SU-DHL-6 (cell line): ENCODE results near the gene P2RY12.
A peak's percentile ranks its signal among the peaks of the same experiment; 100 is the strongest.

ENCODE experiments used
- H2AFZ ChIP-seq: fragments of 200-600 bp; sonication (generic); 2 replicates; pipeline ENCODE4 v1.6.1; 2014; ENCODE audit warnings: low read depth, mild to moderate bottlenecking, moderate library complexity, mixed read lengths, antibody characterized with exemption, low read length; ENCODE audit not compliant: severe bottlenecking
- H3F3A ChIP-seq: fragments of 200-600 bp; shearing (Covaris generic); 2 replicates; pipeline ENCODE4 v1.6.0; 2016; ENCODE audit warnings: antibody characterized with exemption, mild to moderate bottlenecking; ENCODE audit not compliant: insufficient read depth
- H3K27ac ChIP-seq: fragments of 200-600 bp; sonication (generic); 2 replicates; pipeline ENCODE4 v1.5.1; 2016; ENCODE audit warnings: low read depth, mild to moderate bottlenecking, low read length, moderate library complexity, mixed read lengths
- H3K27me3 ChIP-seq: fragments of 200-600 bp; sonication (generic), shearing (Covaris generic); 2 replicates; pipeline ENCODE4 v1.6.0; 2014; ENCODE audit warnings: mild to moderate bottlenecking, low read length
- H3K36me3 ChIP-seq: fragments of 200-600 bp; sonication (generic); 2 replicates; pipeline ENCODE4 v1.6.1; 2014; ENCODE audit warnings: mild to moderate bottlenecking, low read length, mixed read lengths
- H3K4me2 ChIP-seq: fragments of 300-600, 200-600 bp; shearing (Covaris generic), sonication (generic); 2 replicates; pipeline ENCODE4 v1.6.0; 2014; ENCODE audit warnings: low read length, low read depth, mild to moderate bottlenecking; ENCODE audit not compliant: poor library complexity, severe bottlenecking
- H3K4me3 ChIP-seq: fragments of 200-600 bp; sonication (generic); 2 replicates; pipeline ENCODE4 v1.5.1; 2014; ENCODE audit warnings: antibody characterized with exemption, low read length, mild to moderate bottlenecking, mixed read lengths; ENCODE audit not compliant: insufficient read depth, poor library complexity, severe bottlenecking
- H3K79me2 ChIP-seq: fragments of 200-600 bp; sonication (generic); 2 replicates; pipeline ENCODE4 v1.6.1; 2014; ENCODE audit warnings: mild to moderate bottlenecking, low read length, moderate library complexity; ENCODE audit not compliant: insufficient read depth
- H3K9ac ChIP-seq: fragments of 200-600 bp; sonication (generic); 2 replicates; pipeline ENCODE4 v1.7.0; 2014; ENCODE audit warnings: mild to moderate bottlenecking, low read length
- H3K9me2 ChIP-seq: fragments of 200-600 bp; sonication (generic); replicated peaks from 2 replicates; pipeline ENCODE4 v1.6.1; 2014; ENCODE audit warnings: low read length; ENCODE audit not compliant: insufficient read depth
- H3K9me3 ChIP-seq: fragments of 200-600 bp; sonication (generic); 2 replicates; pipeline ENCODE4 v1.6.1; 2014; ENCODE audit warnings: low read length, mixed read lengths; ENCODE audit not compliant: insufficient read depth
- H4K20me1 ChIP-seq: fragments of 200-600 bp; sonication (generic); 2 replicates; pipeline ENCODE4 v1.6.1; 2014; ENCODE audit warnings: low read depth, mild to moderate bottlenecking, antibody characterized with exemption, low read length, moderate library complexity, mixed read lengths
- CTCF ChIP-seq: fragments of 200-600 bp; sonication (generic); IDR thresholded peaks from one replicate; pipeline ENCODE4 v1.5.1; 2017; ENCODE audit warnings: antibody characterized with exemption, mild to moderate bottlenecking, low read length, moderate library complexity; ENCODE audit not compliant: insufficient read depth, poor library complexity, severe bottlenecking
- EZH2phosphoT487 ChIP-seq: fragments of 200-600 bp; sonication (generic), shearing (Covaris generic); conservative IDR thresholded peaks from 2 replicates; pipeline ENCODE4 v1.6.1; 2018; ENCODE audit warnings: mild to moderate bottlenecking, antibody characterized with exemption, low read length, moderate library complexity, mixed read lengths

The P2RY12 gene

GRCh38 chr3:151387432-151387831 lies 2.9 kb upstream of the P2RY12 start:
- Histone ChIP-seq H3K4me2 (peak overlapping the region; percentile 56), H3K4me3 (peak overlapping the region; percentile 9)

GRCh38 chr3:151386056-151386455 lies 1.5 kb upstream of the P2RY12 start:
- Histone ChIP-seq H3K4me3 (no peak overlapping the region), H3K9ac (no peak overlapping the region), H3K4me2 (peak overlapping the region; percentile 86), H4K20me1 (no peaks in the 10 kb centered on the region), H3K36me3 (peaks cover 8% of the 10 kb centered on the region; the same call in 1 of the 2 replicates), H3K27me3 (no peaks in the 10 kb centered on the region), H3K79me2 (peaks cover 8% of the 10 kb centered on the region; the same call in 1 of the 2 replicates), H3K27ac (peak overlapping the region; percentile 95), H2AFZ (no peak overlapping the region), H3F3A (peaks cover 69% of the 10 kb centered on the region), H3K9me2 (no peaks in the 10 kb centered on the region), H3K9me3 (no peaks in the 10 kb centered on the region)
- TF ChIP-seq EZH2phosphoT487 (no peak), CTCF (no peak)

More at GRCh38 chr3:151387432-151387831, 2.9 kb upstream of the P2RY12 start:
- H3K27ac ChIP-seq, result peak overlapping the region; percentile 94
- H3K36me3 ChIP-seq, result peaks cover 11% of the 10 kb centered on the region; the same call in 1 of the 2 replicates
- H3F3A ChIP-seq, result peaks cover 60% of the 10 kb centered on the region
- no peaks in the 10 kb centered on the region for H3K27me3 ChIP-seq
- H3K79me2 ChIP-seq, result peaks cover 8% of the 10 kb centered on the region; the same call in 1 of the 2 replicates
- no peaks in the 10 kb centered on the region for H3K9me2 ChIP-seq
- no peak for TF ChIP-seq CTCF
- no peak for TF ChIP-seq EZH2phosphoT487
- H2AFZ ChIP-seq, result no peak overlapping the region
- H4K20me1 ChIP-seq, result no peaks in the 10 kb centered on the region
- peak overlapping the region; percentile 54 for H3K9ac ChIP-seq
- no peaks in the 10 kb centered on the region for H3K9me3 ChIP-seq

- Histone ChIP-seq H3K9me2 (no peaks in the 10 kb centered on the region), H3K4me3 (peak overlapping the region; percentile 48), H4K20me1 (no peaks in the 10 kb centered on the region), H3K9me3 (no peaks in the 10 kb centered on the region), H3F3A (peaks cover 78% of the 10 kb centered on the region), H2AFZ (no peak overlapping the region), H3K27ac (peak overlapping the region; percentile 95), H3K36me3 (peaks cover 8% of the 10 kb centered on the region; the same call in 1 of the 2 replicates), H3K79me2 (peaks cover 5% of the 10 kb centered on the region; the same call in 1 of the 2 replicates), H3K4me2 (peak overlapping the region; percentile 86), H3K9ac (peak overlapping the region; percentile 49), H3K27me3 (no peaks in the 10 kb centered on the region)
- no peak for TF ChIP-seq CTCF
- TF ChIP-seq EZH2phosphoT487, result no peak
These were observed 597 bp downstream of the P2RY12 start for GRCh38 chr3:151383956-151384355.
